ENCODE results near the gene NFIC.

The NFIC gene

DNA sequence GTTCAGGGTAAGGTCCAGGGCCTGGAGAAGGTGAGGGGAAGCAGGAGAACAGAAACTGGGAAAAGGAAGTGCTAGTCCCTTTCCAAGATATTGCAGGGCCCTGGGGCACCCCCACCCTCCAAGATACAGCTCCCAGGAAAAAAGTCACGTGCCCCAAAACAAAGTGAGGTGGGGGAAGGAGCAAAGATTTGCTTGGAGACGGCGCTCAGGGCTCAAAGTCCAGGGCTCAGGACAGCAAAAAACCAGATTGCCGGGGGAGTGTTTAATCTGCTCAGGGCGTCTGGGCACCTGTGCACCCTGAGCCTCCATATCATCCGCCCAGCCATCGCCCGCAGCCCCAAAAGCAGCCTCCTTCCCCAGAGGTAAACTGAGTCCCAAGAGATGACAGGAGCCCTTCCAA is 107.6 kb downstream of the NFIC start:
- DNase-seq = no peak

GRCh38 chr19:3474614-3475013 is 108.2 kb downstream of the NFIC start:
- no peak for DNase-seq

DNA sequence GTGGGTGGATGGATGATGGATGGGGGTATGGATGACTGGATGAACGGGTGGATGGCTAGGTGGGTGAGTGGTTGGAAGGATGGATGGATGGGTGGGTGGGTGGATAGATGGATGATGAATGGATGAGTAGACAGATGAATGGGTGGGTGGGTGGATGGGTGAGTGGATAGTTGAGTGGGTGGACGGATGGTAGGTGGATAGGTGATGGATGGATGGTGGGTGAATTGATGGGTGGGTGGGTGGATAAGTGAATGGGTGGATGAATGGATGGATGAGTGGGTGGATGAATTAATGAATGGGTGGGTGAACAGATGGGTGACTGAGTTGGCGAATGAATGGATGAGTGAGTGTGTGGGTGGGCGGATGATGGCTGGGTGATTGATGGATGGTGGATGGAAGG is 109.1 kb downstream of the NFIC start:
- no peak for DNase-seq

DNA sequence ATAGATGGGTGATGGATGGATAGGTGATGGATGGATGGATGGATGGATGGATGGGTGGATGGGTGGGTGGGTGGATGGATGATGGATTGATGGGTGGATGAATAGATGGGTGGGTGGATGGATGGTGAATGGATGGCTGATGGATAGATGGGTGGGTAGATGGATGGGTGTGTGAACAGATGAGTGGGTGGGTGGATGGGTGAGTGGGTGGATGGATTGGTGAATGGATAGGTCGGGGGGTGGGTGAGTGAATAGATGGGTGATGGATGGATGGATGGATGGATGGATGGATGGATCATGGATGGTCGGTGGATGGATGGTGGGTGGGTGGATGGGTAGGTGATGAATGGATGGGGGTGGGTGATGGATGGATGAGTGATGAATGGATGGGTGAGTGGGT is 110.4 kb downstream of the NFIC start:
- no peak for DNase-seq

DNA sequence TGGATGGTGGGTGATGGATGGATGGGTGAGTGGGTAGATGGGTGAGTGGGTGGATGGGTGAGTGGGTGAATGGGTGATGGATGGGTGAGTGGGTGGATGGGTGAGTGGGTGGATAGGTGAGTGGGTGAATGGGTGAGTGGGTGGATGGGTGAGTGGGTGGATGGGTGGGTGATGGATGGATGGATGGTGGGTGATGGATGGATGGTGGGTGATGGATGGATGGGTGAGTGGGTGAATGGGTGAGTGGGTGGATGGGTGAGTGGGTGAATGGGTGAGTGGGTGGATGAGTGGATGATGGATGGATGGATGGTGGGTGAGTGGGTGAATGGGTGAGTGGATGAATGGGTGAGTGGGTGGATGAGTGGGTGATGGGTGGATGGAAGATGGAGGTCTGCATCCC is 111.1 kb downstream of the NFIC start:
- no peak for DNase-seq

GRCh38 chr19:3477951-3478350 is 111.6 kb downstream of the NFIC start:
- no peak for DNase-seq

- no peak for DNase-seq
These were observed 112.2 kb downstream of the NFIC start for GRCh38 chr19:3478409-3479176.

DNA sequence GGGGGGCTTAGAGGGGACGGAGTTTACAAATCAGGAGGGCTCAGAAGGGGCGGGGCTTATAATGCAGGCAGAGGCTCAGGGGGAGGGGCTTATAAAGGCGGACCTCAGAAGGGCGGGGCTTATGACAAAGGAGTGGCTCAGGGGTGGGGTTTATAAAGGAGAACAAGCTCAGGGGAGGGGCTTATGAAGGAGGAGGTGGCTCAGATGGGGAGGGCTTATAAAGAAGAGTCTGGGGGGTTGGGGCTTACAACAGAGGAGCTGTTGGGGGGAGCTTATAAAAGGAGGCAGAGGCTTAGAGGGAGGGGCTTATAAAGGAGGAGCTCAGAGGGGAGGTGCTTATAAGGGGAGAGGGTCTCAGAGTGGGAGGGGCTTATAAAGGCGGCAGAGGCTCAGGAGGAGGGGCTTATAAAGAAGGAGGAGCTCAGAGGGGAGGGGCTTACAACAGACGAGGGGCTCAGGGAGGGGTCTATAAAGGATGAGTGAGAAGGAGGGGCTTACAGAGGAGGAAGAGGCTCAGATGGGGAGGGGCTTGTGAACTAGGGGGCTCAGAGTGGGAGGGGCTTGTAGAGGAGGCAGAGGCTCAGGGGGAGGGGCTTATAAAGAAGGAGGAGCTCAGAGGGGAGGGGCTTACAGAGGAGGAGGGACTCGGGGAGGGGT is 112.9 kb downstream of the NFIC start:
- DNase-seq = no peak

GRCh38 chr19:3479834-3480215 is 113.4 kb downstream of the NFIC start:
- DNase-seq = peak in 1 of 2 experiments; percentile 9

GRCh38 chr19:3480383-3481091 is 114.2 kb downstream of the NFIC start, which contains the start of gene SMIM24:
Gene SMIM24, minus strand, starts transcription at chr19:3480525. Its CDS starts 62 bp downstream, at chr19:3480463.
- DNase-seq = no peak

DNA sequence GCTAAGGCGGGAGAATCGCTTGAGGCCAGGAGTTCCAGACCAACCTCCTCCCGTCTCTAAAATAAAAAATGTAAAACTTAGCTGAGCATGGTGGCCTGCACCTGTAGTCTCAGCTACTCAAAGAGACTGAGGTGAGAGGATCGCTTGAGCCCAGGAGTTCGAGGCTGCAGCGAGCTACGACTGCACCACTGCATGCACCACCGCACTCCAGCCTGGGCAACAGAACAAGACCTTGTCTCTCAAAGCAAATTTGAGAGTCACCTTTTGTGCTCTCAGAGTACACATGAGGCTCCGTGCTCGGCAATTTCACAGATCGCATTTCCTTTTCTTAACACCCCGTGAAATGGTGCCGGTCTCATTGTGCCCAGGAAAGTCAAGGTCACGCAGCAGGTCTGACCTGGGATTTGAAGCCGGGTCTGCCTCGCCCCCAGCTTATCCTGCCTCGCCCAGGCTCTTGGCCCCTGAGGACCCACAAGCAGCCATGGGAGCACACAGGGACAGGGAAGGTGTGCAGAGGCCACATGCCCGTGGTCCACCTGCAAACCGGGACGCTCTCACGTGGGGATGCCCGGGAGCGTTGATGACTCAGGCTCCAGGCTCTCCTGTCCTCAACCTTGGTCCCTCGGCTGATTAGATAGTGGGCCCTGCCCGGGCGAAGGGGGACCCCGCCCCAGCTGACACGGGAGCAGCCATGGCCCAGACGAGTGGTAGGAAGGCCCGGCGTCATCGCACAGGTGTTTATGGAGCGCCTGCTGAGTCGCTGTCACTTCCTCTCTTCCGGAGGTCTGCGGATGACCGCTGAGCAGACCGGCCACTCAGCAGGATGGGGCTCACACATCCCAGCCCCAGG is 115.1 kb downstream of the NFIC start:
- peak in 1 of 2 experiments; percentile 17 for DNase-seq

GRCh38 chr19:3482507-3483225 is 116.3 kb downstream of the NFIC start:
- no peak for DNase-seq

- no peak for DNase-seq
These were observed 116.8 kb downstream of the NFIC start, which contains the start of gene SMIM44 for GRCh38 chr19:3483226-3483628. Gene SMIM44, minus strand, starts transcription at chr19:3483441. Its CDS starts 38 bp downstream, at chr19:3483403.

- no peak for DNase-seq
These were observed 125.2 kb downstream of the NFIC start for GRCh38 chr19:3491396-3492119.

DNA sequence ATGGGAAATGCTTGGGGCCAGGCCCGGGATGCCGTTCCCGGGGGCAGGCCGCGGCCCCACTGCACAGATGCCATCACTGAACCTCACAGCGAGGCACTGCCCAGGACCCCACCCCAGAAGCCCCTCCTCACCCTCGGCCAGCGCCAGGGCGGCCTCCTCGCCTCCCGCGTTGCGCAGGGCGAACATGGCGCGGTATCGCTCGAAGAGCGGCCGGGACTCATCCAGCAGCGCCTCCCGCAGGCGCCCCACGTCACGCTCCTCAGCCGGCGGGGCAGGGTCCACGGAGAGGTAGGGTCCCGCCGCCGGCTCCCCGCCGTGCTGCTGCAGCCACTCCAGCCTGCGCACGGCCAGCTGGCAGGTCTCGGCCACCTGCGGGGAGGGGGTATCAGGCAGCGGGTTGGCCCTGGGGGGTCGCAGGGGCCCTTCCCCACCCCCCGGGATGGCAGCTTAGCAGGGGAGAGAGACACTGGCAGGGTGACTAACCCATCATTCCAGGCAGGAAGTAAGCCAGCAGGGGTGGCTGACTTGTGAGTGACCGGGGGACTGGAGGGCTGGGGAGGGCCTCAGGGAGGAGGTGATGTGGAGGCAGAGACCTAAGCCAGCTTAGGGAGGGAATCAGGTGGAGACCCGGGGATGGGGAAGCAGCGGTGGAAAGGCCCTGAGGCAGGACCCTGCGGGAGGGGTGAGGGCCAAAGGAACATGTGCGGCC is 125.9 kb downstream of the NFIC start:
- DNase-seq = no peak

DNA sequence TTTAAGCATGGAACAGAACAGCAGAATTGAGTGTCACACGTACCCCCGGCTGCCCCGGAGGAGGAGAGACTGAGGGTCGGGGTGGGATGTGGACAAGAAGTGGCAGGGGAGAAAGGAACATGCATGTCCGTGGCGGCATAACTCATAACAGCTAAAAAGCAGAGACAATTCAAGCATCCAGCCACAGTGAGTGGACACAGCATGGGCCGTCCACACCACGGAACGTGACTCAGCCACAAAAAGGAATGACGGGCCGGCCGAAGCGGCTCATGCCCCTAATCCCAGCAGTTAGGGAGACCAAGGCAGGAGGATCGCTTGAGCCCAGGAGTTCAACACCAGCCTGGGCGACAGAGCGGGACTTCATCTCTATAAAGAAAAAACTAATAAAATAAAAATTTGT is 126.5 kb downstream of the NFIC start:
- DNase-seq = no peak

GRCh38 chr19:3493651-3494050 is 127.3 kb downstream of the NFIC start:
- no peak for DNase-seq

DNA sequence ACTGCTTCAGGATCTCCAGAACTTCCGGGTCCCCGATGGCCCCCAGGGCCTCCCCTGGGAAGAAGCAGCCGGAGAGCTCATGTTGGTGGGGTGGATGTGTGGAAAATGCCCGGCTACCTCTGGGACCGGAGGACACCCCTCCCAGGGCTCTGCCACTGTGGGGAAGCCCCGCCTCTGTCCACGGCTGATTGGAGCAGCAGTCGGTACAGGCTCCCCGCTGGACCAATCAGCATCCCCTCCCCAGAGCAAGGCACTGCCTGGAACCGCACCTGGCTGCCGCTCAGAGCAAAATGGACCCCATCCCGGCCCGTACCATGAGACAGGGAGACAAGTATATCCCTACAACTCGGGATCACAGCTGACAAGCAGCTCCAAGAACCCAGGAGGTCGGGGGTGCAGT is 127.7 kb downstream of the NFIC start:
- no peak for DNase-seq

GRCh38 chr19:3494559-3494958 is 128.2 kb downstream of the NFIC start:
- peak in 1 of 2 experiments; percentile 43 for DNase-seq

GRCh38 chr19:3496392-3497273 is 130.2 kb downstream of the NFIC start:
- DNase-seq = no peak

Data from SHP77 (cell line).